ENCODE results near the gene ALK. TPM values are rescaled to one million over a fixed set of nuclear protein-coding genes. Genes with fewer than 3 reads are reported as not detected.

The ALK gene
- polyA plus RNA-seq, 3 donors: not detected

DNA sequence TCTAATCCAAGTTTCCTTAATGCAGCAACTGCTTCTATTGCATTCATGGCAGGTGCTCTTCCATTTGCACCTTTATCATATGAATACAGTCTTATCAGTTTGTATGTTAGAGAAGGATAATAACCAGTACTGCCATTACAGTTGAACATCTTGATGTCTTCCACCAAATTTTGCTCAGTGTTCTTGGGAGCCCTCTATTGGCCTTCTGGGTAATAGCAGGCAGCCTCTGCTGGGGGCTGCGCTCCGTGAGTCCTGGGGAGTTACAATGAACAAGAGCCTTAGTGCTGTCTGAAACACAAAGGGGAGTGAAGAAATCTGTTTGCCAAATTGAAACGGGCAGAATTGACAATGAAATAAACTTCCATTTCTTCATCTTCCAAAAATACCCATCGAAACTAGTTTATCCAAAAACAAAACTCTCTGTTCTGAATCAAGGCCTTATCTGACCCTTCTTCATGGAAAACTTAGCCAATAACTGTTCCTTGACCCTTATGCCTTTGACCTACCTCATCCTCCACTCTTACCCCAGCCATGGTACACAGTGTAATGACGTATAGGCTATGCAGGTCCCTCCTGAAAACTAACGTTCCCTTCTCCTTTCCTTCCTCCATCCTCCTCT, 79.9 kb downstream of the ALK start:
- no peak overlapping the region for H3K27ac Mint-ChIP-seq
- Histone ChIP-seq H3K9ac (ENCODE audit: insufficient read depth, low read length, poor library complexity, severe bottlenecking) (no peak overlapping the region), H4K20me1 (ENCODE audit: insufficient read depth, low read length) (no peaks in the 10 kb centered on the region), H3K36me3 (replicated peaks in 1 of 2; ENCODE audit: control insufficient read depth in 1 of 2, insufficient read depth in 2 of 2, low read length in 2 of 2) (no peaks in the 10 kb centered on the region), H3K79me2 (ENCODE audit: insufficient read depth, low read length) (no peaks in the 10 kb centered on the region), H2AFZ (ENCODE audit: insufficient read depth, low read depth, low read length, poor library complexity, severe bottlenecking) (no peak overlapping the region), H3K9me3 (replicated peaks in 1 of 2; ENCODE audit: control insufficient read depth in 1 of 2, insufficient read depth in 1 of 2, low read length in 2 of 2) (peaks cover 0 to 8% of the 10 kb centered on the region in 2 donors), H3K4me2 (replicated peaks; ENCODE audit: extremely low read depth, low read length, poor library complexity, severe bottlenecking) (no peak overlapping the region), H3K4me3 (replicated peaks in 1 of 3; ENCODE audit: low read depth in 2 of 3, low read length in 3 of 3) (no peak overlapping the region), H3K27ac (ENCODE audit: low read depth in 1 of 2, low read length in 2 of 2) (no peak overlapping the region), H3K4me1 (ENCODE audit: control insufficient read depth in 1 of 2, insufficient read depth in 2 of 2, low read length in 2 of 2) (no peaks in the 10 kb centered on the region), H3K27me3 (ENCODE audit: control insufficient read depth in 2 of 2, insufficient read depth in 2 of 2, low read length in 2 of 2) (no peaks in the 10 kb centered on the region)
- no peak overlapping the region for H3K4me3 Mint-ChIP-seq
- H3K4me1 Mint-ChIP-seq: no peaks in the 10 kb centered on the region
- H3K36me3 Mint-ChIP-seq: no peaks in the 10 kb centered on the region
- H3K27me3 Mint-ChIP-seq (ENCODE audit: low read depth in 3 of 3): peaks cover 0 to 7% (median 3%) of the 10 kb centered on the region in 3 donors
- 63% methylated on average over 6 of the region's 6 CpGs for WGBS (ENCODE audit: insufficient coverage)
- peaks cover 0 to 4% (median 3%) of the 10 kb centered on the region in 7 donors for H3K9me3 Mint-ChIP-seq
- peak in 2 of 3 donors; percentile 2 to 11 for DNase-seq
- intact Hi-C loops (cut with micrococcal nuclease): loop anchor here in 1 of 2 donors (10.0 kb wide), 1 partner anchor 867 kb away; no protein-coding TSS in a partner anchor
- peak; percentile 89 for TF ChIP-seq CTCF (IDR thresholded peaks at IDR 0.05)

DNA sequence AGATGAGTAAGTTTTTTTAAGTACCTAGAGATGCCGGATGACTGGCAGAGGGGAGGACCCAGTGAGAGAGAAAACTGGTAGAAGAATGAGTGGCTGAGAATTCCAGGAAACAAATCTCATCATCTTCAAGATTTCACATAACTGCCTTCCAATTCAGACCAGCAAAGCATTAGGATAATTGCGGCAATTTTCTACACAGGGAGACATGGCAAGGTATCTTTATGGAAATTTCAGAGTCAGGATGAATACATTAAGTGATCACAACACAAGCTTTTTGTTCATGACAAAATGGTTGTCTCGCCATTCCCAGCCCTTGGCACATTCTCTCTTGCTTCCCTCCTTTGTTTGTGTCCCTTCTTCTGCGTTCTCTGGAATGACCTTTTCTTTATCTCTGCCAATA, 82.1 kb downstream of the ALK start:
- H3K4me3 Mint-ChIP-seq: no peak overlapping the region
- WGBS (ENCODE audit: insufficient coverage): 100% methylated on average over 2 of the region's 4 CpGs
- peaks cover 0 to 16% of the 10 kb centered on the region in 2 donors for H3K9me3 ChIP-seq (replicated peaks in 1 of 2; ENCODE audit: control insufficient read depth in 1 of 2, insufficient read depth in 1 of 2, low read length in 2 of 2)

More for the DNA sequence above, 82.1 kb downstream of the ALK start:
- Histone ChIP-seq H3K79me2 (ENCODE audit: insufficient read depth, low read length) (no peaks in the 10 kb centered on the region), H4K20me1 (ENCODE audit: insufficient read depth, low read length) (no peaks in the 10 kb centered on the region), H2AFZ (ENCODE audit: insufficient read depth, low read depth, low read length, poor library complexity, severe bottlenecking) (no peak overlapping the region), H3K4me1 (ENCODE audit: control insufficient read depth in 1 of 2, insufficient read depth in 2 of 2, low read length in 2 of 2) (no peaks in the 10 kb centered on the region), H3K27me3 (ENCODE audit: control insufficient read depth in 2 of 2, insufficient read depth in 2 of 2, low read length in 2 of 2) (no peaks in the 10 kb centered on the region), H3K36me3 (replicated peaks in 1 of 2; ENCODE audit: control insufficient read depth in 1 of 2, insufficient read depth in 2 of 2, low read length in 2 of 2) (no peaks in the 10 kb centered on the region), H3K4me2 (replicated peaks; ENCODE audit: extremely low read depth, low read length, poor library complexity, severe bottlenecking) (no peak overlapping the region), H3K4me3 (replicated peaks in 1 of 3; ENCODE audit: low read depth in 2 of 3, low read length in 3 of 3) (no peak overlapping the region), H3K9ac (ENCODE audit: insufficient read depth, low read length, poor library complexity, severe bottlenecking) (no peak overlapping the region), H3K27ac (ENCODE audit: low read depth in 1 of 2, low read length in 2 of 2) (no peak overlapping the region)
- Mint-ChIP-seq H3K9me3 (peaks cover 3 to 9% (median 4%) of the 10 kb centered on the region in 7 donors), H3K27me3 (ENCODE audit: low read depth in 3 of 3) (peaks cover 0 to 7% (median 3%) of the 10 kb centered on the region in 3 donors), H3K36me3 (no peaks in the 10 kb centered on the region), H3K4me1 (no peaks in the 10 kb centered on the region), H3K27ac (no peak overlapping the region)
- no peak for DNase-seq
- TF ChIP-seq CTCF (IDR thresholded peaks at IDR 0.05): no peak
- intact Hi-C loops (cut with micrococcal nuclease): no loop called here

Data from CD14-positive monocyte (primary cell).